ENCODE data around the gene PLPP6.

Gene PLPP6

GRCh38 chr9:4690144-4690543 is 28.1 kb downstream of the PLPP6 start:
- FAIRE-seq (no peak), DNase-seq (ENCODE audit: insufficient read length, low spot score) (no peak)
- no peak for TF ChIP-seq CTCF (IDR thresholded peaks at IDR 0.05; ENCODE audit: insufficient read depth, missing control alignments)

- TF ChIP-seq CTCF (IDR thresholded peaks at IDR 0.05; ENCODE audit: insufficient read depth, missing control alignments): no peak
- no peak for FAIRE-seq
- no peak for DNase-seq (ENCODE audit: insufficient read length, low spot score)
Measured at GRCh38 chr9:4691795-4692194, 29.7 kb downstream of the PLPP6 start.

GRCh38 chr9:4700091-4700490 is 38.0 kb downstream of the PLPP6 start:
- FAIRE-seq: no peak
- TF ChIP-seq CTCF (IDR thresholded peaks at IDR 0.05; ENCODE audit: insufficient read depth, missing control alignments): no peak
- DNase-seq (ENCODE audit: insufficient read length, low spot score): no peak

- FAIRE-seq: no peak
- TF ChIP-seq CTCF (IDR thresholded peaks at IDR 0.05; ENCODE audit: insufficient read depth, missing control alignments): no peak
- DNase-seq (ENCODE audit: insufficient read length, low spot score): no peak
Measured at GRCh38 chr9:4700932-4701331, 38.8 kb downstream of the PLPP6 start.

- no peak for DNase-seq (ENCODE audit: insufficient read length, low spot score)
- TF ChIP-seq CTCF (IDR thresholded peaks at IDR 0.05; ENCODE audit: insufficient read depth, missing control alignments): no peak
- FAIRE-seq: no peak
Measured at GRCh38 chr9:4701526-4701925, 39.4 kb downstream of the PLPP6 start.

- no peak for TF ChIP-seq CTCF (IDR thresholded peaks at IDR 0.05; ENCODE audit: insufficient read depth, missing control alignments)
- DNase-seq (ENCODE audit: insufficient read length, low spot score): no peak
- FAIRE-seq: no peak
Measured at GRCh38 chr9:4704129-4704528, 42.0 kb downstream of the PLPP6 start.

- TF ChIP-seq CTCF (IDR thresholded peaks at IDR 0.05; ENCODE audit: insufficient read depth, missing control alignments): no peak
Measured at GRCh38 chr9:4706021-4706420, 43.9 kb downstream of the PLPP6 start.

More at GRCh38 chr9:4706021-4706420, 43.9 kb downstream of the PLPP6 start:
- FAIRE-seq: no peak
- DNase-seq (ENCODE audit: insufficient read length, low spot score): no peak
